Choroid plexus epithelial cell (primary cell): ENCODE measurements around the gene PNKD.
A peak's percentile ranks its signal among the peaks of the same experiment; 100 is the strongest.
"Not testable (repeated sequence)": the region's sequence is repeated elsewhere in the genome, so short reads cannot be mapped to it uniquely, and the experiment has no call there.

Experiments used
- DNase-seq: peaks from one replicate; pipeline ENCODE4 v3.0.0-alpha.2; 2010; ENCODE audit warnings: low read depth
- H3K4me3 ChIP-seq: 2 replicates; pipeline ENCODE4 v1.5.1; 2011; ENCODE audit warnings: low read depth, mild to moderate bottlenecking, control low read depth, low read length, moderate library complexity
- TF ChIP-seq, protein P1 (sequence below): conservative IDR thresholded peaks from 2 replicates; pipeline ENCODE4 v1.5.1; 2011; ENCODE audit warnings: low read depth, mild to moderate bottlenecking, control low read depth, inconsistent platforms, low read length, moderate library complexity

Gene PNKD

DNA sequence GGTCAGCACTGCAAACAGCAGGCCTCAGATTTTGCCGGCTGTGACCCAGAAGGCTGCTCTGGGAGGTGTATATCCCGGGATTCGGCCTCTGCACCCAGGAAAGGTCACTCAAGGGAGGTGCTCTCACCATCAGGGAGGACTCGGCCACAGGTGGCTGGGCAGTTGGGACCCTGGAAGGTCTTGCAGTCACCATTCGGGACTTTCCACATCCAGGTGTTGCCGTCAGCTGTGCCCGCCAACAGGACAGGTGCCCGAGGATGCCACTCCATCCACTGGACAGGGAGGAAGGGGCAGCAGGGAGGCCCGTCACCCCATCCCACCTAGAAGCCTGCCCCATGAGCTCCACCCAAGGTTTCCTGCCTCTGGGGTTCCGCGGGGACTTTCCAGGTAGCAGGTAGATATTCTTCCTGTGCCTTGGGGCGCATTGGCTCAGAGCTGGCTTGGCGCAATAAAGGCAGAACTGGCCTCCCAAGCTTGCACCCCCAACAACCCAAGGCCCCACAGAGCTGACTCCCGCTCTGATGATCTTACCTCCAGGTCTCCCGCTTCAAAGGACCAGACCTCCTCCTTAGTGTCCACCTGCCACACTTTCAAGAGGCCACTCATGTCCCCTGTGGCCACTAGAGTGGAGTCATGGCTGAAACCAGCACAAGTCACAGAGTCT lies 3.9 kb upstream of the PNKD start:
- no peak for DNase-seq
- TF ChIP-seq, protein P1, sequence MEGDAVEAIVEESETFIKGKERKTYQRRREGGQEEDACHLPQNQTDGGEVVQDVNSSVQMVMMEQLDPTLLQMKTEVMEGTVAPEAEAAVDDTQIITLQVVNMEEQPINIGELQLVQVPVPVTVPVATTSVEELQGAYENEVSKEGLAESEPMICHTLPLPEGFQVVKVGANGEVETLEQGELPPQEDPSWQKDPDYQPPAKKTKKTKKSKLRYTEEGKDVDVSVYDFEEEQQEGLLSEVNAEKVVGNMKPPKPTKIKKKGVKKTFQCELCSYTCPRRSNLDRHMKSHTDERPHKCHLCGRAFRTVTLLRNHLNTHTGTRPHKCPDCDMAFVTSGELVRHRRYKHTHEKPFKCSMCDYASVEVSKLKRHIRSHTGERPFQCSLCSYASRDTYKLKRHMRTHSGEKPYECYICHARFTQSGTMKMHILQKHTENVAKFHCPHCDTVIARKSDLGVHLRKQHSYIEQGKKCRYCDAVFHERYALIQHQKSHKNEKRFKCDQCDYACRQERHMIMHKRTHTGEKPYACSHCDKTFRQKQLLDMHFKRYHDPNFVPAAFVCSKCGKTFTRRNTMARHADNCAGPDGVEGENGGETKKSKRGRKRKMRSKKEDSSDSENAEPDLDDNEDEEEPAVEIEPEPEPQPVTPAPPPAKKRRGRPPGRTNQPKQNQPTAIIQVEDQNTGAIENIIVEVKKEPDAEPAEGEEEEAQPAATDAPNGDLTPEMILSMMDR, result no peak
- no peak overlapping the region for H3K4me3 ChIP-seq

DNA sequence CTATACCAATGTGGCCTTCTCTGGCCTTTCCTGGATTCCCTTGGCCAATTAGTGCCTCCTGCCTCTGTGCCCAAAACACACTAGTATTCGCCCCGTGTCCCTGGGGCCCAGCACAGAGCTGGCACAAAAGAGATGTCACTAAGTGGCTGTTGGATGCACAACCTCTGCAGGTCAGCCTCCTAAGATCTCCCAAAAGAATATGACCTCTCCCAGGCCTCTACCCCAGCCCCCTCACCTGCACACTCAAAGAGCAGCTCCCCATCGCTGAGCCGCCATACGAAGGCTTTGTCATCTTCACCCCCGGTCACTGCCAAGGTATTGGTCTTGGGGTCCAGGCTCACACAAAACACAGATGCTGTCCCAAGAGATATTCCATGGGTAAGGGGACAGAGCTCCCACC lies 3.1 kb upstream of the PNKD start:
- H3K4me3 ChIP-seq, result no peak overlapping the region
- TF ChIP-seq, protein P1, result no peak
- no peak for DNase-seq

DNA sequence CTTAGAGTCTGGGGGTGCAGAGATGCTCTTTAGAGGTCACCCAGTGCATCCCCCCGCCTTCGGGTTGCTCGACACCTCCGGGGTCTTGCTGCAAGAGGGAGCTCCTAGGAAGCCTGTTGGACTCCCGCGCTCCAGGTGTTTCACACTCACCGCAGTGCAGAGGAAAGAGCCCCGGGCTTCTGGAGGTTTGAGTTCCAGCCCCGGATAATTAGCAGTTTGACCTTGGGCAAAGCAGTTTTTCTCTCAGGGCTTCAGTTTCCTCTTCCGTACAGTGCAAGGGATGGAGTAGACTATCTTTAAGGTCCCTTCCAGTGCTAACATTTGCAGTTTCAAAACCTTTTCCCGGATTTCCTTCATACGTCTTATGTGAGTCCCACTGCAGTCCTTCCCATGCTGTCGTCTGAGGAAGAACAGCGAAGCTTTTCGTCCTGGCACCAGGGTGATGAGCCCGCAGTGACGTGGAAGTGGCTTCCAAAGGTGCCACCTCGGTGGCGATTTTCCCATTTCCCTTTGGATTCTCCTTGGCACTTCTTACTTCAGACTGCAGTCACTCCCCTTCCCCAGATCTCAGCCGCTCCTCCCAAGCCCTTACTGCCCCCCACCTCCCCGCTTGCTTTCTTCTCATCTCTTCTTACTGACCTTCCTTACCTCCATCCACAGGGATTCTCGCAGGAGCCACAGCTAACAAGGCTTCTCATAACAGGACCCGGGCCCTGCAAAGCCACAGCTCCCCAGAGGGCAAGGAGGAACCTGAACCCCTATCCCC lies 585 bp downstream of the PNKD start:
- TF ChIP-seq, protein P1, result no peak
- DNase-seq, result no peak
- H3K4me3 ChIP-seq, result peak overlapping the region; percentile 94

DNA sequence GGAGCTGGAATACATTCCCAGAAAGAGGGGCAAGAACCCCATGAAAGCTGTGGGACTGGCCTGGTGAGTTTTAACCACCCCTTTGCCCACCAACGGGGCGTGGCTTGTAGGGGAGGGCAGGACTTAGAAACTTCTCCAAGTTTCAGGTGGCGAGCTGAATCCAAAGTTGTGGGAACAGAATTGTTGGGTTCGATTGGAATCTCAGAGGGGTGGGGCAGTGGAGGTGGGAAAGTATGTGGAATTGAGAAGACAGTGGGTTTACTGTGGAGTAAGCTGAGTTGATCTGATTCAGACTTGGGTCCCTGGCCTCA lies 1.1 kb downstream of the PNKD start:
- DNase-seq, result no peak
- peak overlapping the region; percentile 94 for H3K4me3 ChIP-seq
- TF ChIP-seq, protein P1, result no peak

DNA sequence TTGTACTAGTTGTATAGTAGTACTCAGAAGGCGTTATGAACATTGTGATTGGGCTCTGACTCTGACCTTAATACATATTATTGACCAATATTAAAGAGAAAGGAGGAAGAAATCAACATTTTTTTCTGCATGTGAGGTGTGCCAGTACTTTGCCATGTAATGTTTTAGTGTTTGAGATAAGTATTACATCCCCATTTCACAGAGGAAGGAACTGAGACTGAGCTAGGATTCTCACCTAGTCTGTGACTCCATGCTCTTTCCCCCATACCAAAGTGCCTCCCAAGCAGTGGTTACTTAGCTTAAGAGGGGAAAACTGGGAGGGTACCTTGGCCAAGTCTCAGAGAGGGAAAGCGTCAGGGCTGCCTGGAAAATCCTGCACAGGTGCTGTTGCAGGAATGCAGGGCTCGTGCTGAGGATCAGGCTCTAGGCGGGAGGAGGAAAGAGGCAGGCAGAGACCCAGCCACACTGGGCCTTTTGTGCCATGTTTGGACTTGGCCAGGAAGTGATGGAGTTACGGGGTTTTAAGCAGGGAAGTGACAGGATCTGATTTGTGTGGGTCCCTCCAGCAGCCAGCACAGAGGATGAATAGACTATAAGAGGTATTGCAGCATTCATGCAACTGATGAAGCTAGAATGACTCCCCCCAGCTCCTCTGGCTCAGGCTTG lies 1.7 kb downstream of the PNKD start:
- H3K4me3 ChIP-seq, result no peak overlapping the region
- TF ChIP-seq, protein P1, result no peak
- DNase-seq, result no peak

DNA sequence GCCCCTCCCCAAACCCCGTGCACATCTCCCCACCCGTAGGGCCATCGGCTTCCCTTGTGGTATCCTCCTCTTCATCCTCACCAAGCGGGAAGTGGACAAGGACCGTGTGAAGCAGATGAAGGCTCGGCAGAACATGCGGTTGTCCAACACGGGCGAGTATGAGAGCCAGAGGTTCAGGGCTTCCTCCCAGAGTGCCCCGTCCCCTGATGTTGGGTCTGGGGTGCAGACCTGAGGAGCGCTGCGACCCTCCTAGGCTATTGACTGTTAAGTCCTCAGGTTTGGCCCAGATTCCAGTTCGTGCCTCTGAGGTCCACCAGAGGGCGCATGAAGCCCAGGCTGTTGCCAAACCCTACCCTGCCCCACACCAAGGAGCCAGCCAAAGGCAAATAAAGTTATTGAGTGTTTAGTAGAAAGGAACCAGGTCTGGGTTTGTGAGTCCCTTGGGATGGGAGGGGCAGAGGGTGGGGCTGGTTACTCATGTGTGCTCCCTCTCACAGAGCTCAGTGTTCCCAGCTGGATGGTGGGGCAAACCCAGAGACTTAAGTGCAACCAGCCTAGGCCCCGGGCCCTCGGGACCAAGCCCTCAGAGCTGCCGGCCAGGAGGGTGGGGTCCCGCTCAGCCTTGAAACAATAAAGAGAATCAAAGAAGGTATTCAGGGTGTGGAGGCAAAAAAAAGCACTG lies 2.4 kb downstream of the PNKD start:
- H3K4me3 ChIP-seq, result no peak overlapping the region
- TF ChIP-seq, protein P1, result peak; percentile 93
- DNase-seq, result peak; percentile 93

DNA sequence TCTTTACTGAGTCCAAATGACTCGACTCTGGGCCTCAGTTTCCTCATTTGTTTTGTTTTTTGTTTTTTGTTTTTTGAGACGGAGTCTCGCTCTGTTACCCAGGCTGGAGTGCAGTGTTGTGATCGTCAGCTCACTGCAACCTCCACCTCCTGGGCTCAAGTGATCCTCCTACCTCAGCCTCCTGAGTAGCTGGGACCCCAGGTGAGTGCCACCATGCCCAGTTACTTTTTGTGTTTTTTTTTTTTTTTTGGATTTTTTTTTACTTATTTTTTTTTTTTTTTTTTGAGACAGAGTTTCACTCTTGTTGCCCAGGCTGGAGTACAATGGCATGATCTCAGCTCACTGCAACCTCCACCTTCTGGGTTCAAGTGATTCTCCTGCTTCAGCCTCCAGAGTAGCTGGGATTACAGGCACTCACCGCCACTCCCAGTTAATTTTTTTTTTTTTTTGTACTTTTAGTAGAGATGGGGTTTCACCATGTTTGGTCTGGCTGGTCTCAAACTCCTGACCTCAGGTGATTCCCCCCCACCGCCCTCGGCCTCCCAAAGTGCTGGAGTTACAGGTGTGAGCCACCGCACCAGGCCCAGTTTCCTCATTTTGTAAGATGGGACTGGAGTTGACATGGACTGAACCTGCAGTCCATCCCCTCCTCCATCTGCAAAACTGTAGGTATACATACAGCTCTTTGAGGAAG lies 3.0 kb downstream of the PNKD start:
- not testable (repeated sequence) for H3K4me3 ChIP-seq, DNase-seq
